ENCODE data around the gene TTC12. TPM values are rescaled to one million over a fixed set of nuclear protein-coding genes. Genes with fewer than 3 reads are reported as not detected.

Gene TTC12
- total and polyA plus RNA-seq, 2 of the 8 experiments (the other 6 are each of a cell fraction or from before 2014, with no cell fraction given): 4.7 to 9.0 TPM

DNA sequence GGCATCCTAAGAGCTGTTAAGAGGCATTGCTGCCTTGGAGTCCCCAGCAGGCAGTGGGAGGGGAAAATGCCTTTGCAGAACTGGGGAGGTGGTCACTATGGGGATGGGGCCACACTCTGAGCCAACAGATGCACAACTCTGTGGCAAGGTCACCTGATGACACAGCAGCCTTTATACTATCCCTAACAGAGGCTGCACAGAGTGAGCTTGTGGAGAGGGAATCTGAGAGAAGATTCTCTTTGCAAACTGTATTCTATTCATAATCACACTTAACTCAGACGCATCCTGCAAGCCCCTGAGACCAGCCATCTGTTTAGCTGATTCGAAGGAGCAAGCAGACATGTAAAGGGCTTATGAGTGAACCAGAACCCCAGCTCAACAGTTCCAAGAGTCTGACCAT, 49.0 kb upstream of the TTC12 start:
- FAIRE-seq (no peak), DNase-seq (ENCODE audit: low read depth in 1 of 2, low spot score in 2 of 2) (no peak)
- H3K4me1 ChIP-seq (replicated peaks in 1 of 4; ENCODE audit: control insufficient read depth in 3 of 4, insufficient read depth in 4 of 4, low read length in 3 of 4): peaks cover 0 to 3% (median 0%) of the 10 kb centered on the region in 4 experiments; a peak in 1 of 7 replicates
- no peak overlapping the region for H3K14ac ChIP-seq (ENCODE audit: insufficient read length)
- no peak overlapping the region for H2BK12ac ChIP-seq (ENCODE audit: low read depth, low read length)
- no peaks in the 10 kb centered on the region for H3K79me1 ChIP-seq (ENCODE audit: low read depth, low read length)
- no peaks in the 10 kb centered on the region for H3K9me3 ChIP-seq (ENCODE audit: insufficient read depth in 2 of 2, low read depth in 1 of 2, low read length in 1 of 2)
- H2BK20ac ChIP-seq (ENCODE audit: low read length): no peak overlapping the region
- no peak overlapping the region for H3K4ac ChIP-seq (replicated peaks; ENCODE audit: insufficient read length, low read depth, low read length)
- H4K8ac ChIP-seq (ENCODE audit: extremely low read depth, insufficient read depth, low read length): no peak overlapping the region
- H3K9ac ChIP-seq (replicated peaks in 1 of 4; ENCODE audit: extremely low read depth in 1 of 4, low read depth in 3 of 4, low read length in 3 of 4): no peak overlapping the region
- no peak overlapping the region for H3K18ac ChIP-seq (ENCODE audit: extremely low read depth, low read length)
- H3K4me2 ChIP-seq (ENCODE audit: insufficient read depth in 1 of 2, low read depth in 2 of 2, low read length in 2 of 2): no peak overlapping the region
- CTCF ChIA-PET (ENCODE audit: partially characterized antibody): interaction anchor here (1.0 to 3.1 kb wide), 2 partner anchors 10 to 24 kb away, joined by 4 to 14 read pairs; no protein-coding TSS in a partner anchor
- H3K56ac ChIP-seq (replicated peaks; ENCODE audit: insufficient read length, low read depth, low read length): no peak overlapping the region
- no peaks in the 10 kb centered on the region for H3K27me3 ChIP-seq (replicated peaks in 1 of 4; ENCODE audit: control insufficient read depth in 3 of 4, extremely low read depth in 1 of 4, insufficient read depth in 3 of 4, low read length in 3 of 4)
- no peak overlapping the region for H2AFZ ChIP-seq (ENCODE audit: low read length)
- no peak overlapping the region for H2BK5ac ChIP-seq (ENCODE audit: low read depth, low read length)
- TF ChIP-seq RFX5 (IDR thresholded peaks at IDR 0.05; ENCODE audit: borderline replicate concordance, low read depth, low read length): no peak
- POLR2A ChIA-PET (ENCODE audit: partially characterized antibody): no interaction called here
- H3K36me3 ChIP-seq (ENCODE audit: control insufficient read depth in 2 of 4, insufficient read depth in 4 of 4, low read length in 3 of 4): no peaks in the 10 kb centered on the region
- 80% methylated on average over 2 of the region's 2 CpGs; no CpG with 5 or more reads in 1 of the 2 experiments for WGBS, 2 experiments (ENCODE audit: extremely low coverage in 1 of 2, insufficient coverage in 1 of 2, insufficient read length in 1 of 2, insufficient replicate concordance in 2 of 2, low coverage in 1 of 2, low lambda C conversion rate in 2 of 2, missing lambda C conversion rate in 1 of 2)
- no peak overlapping the region for H4K91ac ChIP-seq (replicated peaks; ENCODE audit: insufficient read length, low read length)
- H3K4me3 ChIP-seq (ENCODE audit: extremely low read depth in 1 of 4, insufficient read depth in 2 of 4, low read depth in 3 of 4, low read length in 4 of 4): no peak overlapping the region
- no peaks in the 10 kb centered on the region for H4K20me1 ChIP-seq (replicated peaks in 1 of 2; ENCODE audit: control insufficient read depth in 1 of 2, insufficient read depth in 2 of 2, low read length in 2 of 2)
- no peak overlapping the region for H2BK120ac ChIP-seq (replicated peaks; ENCODE audit: low read depth, low read length)
- H2AK5ac ChIP-seq (ENCODE audit: low read depth, low read length): no peak overlapping the region
- no peaks in the 10 kb centered on the region for H3K23me2 ChIP-seq (ENCODE audit: low read depth, low read length)
- no peak overlapping the region for H2BK15ac ChIP-seq (ENCODE audit: low read length)
- H3K27ac ChIP-seq (ENCODE audit: low read depth, low read length): no peak overlapping the region
- H4K5ac ChIP-seq (ENCODE audit: insufficient read length, low read depth, low read length): no peak overlapping the region
- no peaks in the 10 kb centered on the region for H3K79me2 ChIP-seq (ENCODE audit: control insufficient read depth in 1 of 2, insufficient read depth in 2 of 2, low read length in 2 of 2)
- H3K23ac ChIP-seq (ENCODE audit: insufficient read length): no peak overlapping the region
